ENCODE measurements around the gene NDUFAB1. TPM values are rescaled to one million over a fixed set of nuclear protein-coding genes. Genes with fewer than 3 reads are reported as not detected.
"Not testable (repeated sequence)": the region's sequence is repeated elsewhere in the genome, so short reads cannot be mapped to it uniquely, and the experiment has no call there.

Gene NDUFAB1
- total RNA-seq, 1 donor from 2014 or later: 66.7 TPM

DNA sequence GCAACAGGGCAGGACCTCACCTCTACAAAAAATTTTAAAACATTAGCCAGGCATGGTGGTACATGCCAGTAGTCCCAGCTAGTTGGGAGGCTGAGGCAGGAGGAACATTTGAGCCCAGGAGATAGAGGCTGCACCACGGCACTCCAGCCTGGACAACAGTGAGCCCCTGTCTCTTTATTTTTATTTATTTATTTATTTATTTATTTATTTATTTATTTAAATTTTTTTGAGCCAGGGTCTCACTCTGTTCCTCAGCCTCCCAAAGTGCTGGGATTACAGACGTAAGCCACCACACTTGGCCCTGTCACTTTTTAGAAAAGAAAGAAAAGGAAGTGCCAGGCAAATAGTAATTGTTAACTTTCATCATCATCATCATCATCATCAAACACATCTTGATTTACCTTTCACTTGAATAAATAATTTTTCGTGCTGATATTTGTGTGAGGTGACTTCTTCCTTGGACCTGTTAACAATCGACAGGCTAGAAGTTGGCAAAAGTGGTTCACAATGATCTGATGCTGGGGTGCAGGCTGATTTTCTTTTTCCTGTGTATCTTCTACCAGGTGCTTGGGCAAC lies 38.4 kb upstream of the NDUFAB1 start:
- Mint-ChIP-seq H3K36me3 (peaks cover 26% of the 10 kb centered on the region), H3K4me1 (peaks cover 4% of the 10 kb centered on the region), H3K27ac (no peak overlapping the region), H3K27me3 (ENCODE audit: low read depth) (no peaks in the 10 kb centered on the region), H3K9me3 (no peaks in the 10 kb centered on the region), H3K4me3 (no peak overlapping the region)
- DNase-seq (ENCODE audit: low spot score in 2 of 2, unreplicated experiment in 2 of 2): no peak
- TF ChIP-seq, protein P1, sequence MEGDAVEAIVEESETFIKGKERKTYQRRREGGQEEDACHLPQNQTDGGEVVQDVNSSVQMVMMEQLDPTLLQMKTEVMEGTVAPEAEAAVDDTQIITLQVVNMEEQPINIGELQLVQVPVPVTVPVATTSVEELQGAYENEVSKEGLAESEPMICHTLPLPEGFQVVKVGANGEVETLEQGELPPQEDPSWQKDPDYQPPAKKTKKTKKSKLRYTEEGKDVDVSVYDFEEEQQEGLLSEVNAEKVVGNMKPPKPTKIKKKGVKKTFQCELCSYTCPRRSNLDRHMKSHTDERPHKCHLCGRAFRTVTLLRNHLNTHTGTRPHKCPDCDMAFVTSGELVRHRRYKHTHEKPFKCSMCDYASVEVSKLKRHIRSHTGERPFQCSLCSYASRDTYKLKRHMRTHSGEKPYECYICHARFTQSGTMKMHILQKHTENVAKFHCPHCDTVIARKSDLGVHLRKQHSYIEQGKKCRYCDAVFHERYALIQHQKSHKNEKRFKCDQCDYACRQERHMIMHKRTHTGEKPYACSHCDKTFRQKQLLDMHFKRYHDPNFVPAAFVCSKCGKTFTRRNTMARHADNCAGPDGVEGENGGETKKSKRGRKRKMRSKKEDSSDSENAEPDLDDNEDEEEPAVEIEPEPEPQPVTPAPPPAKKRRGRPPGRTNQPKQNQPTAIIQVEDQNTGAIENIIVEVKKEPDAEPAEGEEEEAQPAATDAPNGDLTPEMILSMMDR (IDR thresholded peaks at IDR 0.05; ENCODE audit: unreplicated experiment): no peak

DNA sequence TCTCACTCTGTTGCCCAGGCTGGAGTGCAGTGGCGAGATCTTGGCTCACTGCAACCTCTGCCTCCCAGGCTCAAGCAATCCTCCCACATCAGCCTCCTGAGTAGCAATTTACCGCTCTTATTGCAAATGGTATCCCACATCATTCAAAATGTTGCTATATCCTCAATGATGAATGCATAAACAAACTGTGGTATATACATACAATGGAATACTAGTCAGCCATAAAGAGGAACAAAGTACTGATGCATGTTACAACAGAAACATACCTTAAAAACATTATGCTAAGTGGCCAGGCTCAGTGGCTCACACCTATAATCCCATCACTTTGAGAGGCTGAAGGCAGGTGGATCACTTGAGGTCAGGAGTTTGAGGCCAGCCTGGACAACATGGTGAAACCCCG lies 35.8 kb upstream of the NDUFAB1 start:
- H3K4me3 Mint-ChIP-seq; DNase-seq (ENCODE audit: low spot score in 2 of 2, unreplicated experiment in 2 of 2); H3K4me1 Mint-ChIP-seq; H3K27me3 Mint-ChIP-seq (ENCODE audit: low read depth); H3K9me3 Mint-ChIP-seq; H3K27ac Mint-ChIP-seq: not testable (repeated sequence)
- peaks cover 32% of the 10 kb centered on the region for H3K36me3 Mint-ChIP-seq

DNA sequence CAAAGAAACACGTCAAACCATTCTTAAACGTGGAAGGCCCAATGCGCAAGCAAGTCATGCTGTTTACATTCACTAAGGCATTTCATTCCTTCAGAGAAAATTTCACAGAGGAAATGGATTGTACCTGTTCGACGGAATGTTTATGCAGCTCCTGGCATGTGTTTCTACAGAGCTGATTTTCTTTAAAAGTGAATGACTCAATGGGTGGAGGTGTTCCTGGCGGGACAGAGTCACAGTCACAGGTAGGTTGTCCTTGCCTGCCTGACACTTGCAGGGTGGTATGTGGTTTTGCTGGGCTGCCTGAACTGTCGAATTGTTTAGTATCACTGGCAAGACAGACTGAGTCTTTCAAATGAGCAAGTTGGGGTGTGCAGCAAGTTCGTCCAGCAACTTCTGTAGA lies 33.4 kb upstream of the NDUFAB1 start:
- no peaks in the 10 kb centered on the region for H3K27me3 Mint-ChIP-seq (ENCODE audit: low read depth)
- TF ChIP-seq, protein P1 (IDR thresholded peaks at IDR 0.05; ENCODE audit: unreplicated experiment): no peak
- no peak overlapping the region for H3K27ac Mint-ChIP-seq
- H3K36me3 Mint-ChIP-seq: peaks cover 29% of the 10 kb centered on the region
- H3K9me3 Mint-ChIP-seq: no peaks in the 10 kb centered on the region
- H3K4me3 Mint-ChIP-seq: no peak overlapping the region
- H3K4me1 Mint-ChIP-seq: peaks cover 4% of the 10 kb centered on the region
- DNase-seq (ENCODE audit: low spot score in 2 of 2, unreplicated experiment in 2 of 2): no peak

DNA sequence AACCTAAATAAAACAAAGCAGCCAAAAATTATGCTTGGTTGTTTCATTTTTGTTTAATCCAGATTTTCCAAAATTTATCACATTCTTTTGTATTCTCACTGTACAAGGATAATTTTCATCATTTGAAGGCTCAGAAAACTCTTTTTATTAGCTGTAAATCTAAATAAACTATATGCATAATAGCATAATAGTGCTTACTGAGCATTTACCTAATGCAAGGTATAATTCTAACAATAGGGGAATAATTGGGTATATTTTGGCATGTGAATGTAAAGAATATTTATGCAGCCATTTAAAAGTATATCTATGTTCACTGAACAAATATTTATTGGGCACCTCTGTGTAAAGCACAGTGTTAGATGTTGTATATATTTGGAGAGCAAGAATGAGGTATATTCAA lies 28.0 kb upstream of the NDUFAB1 start:
- no peaks in the 10 kb centered on the region for H3K4me1 Mint-ChIP-seq
- H3K9me3 Mint-ChIP-seq: no peaks in the 10 kb centered on the region
- no peak overlapping the region for H3K4me3 Mint-ChIP-seq
- peaks cover 35% of the 10 kb centered on the region for H3K36me3 Mint-ChIP-seq
- TF ChIP-seq, protein P1 (IDR thresholded peaks at IDR 0.05; ENCODE audit: unreplicated experiment): no peak
- no peaks in the 10 kb centered on the region for H3K27me3 Mint-ChIP-seq (ENCODE audit: low read depth)
- DNase-seq (ENCODE audit: low spot score in 2 of 2, unreplicated experiment in 2 of 2): no peak
- H3K27ac Mint-ChIP-seq: no peak overlapping the region

DNA sequence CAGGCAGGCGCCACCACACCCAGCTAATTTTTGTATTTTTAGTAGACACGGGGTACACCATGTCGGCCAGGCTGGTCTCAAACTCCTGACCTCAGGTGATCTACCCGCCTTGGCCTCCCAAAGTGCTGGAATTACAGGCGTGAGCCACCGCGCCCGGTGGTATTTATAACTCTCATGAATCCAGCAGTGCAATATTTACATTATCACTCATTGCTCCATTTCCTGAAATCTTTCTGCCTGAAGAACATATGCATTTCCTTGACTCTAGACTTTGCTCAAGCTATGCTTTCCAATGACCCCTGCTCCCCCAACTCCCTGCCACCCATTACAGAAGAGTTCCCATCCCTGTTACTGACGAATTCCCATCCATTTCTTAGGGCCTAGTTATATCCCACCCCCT lies 19.7 kb upstream of the NDUFAB1 start:
- no peaks in the 10 kb centered on the region for H3K27me3 Mint-ChIP-seq (ENCODE audit: low read depth)
- no peaks in the 10 kb centered on the region for H3K4me1 Mint-ChIP-seq
- H3K27ac Mint-ChIP-seq: no peak overlapping the region
- DNase-seq (ENCODE audit: low spot score in 2 of 2, unreplicated experiment in 2 of 2): no peak
- H3K9me3 Mint-ChIP-seq: no peaks in the 10 kb centered on the region
- no peak overlapping the region for H3K4me3 Mint-ChIP-seq
- H3K36me3 Mint-ChIP-seq: peaks cover 34% of the 10 kb centered on the region
- TF ChIP-seq, protein P1 (IDR thresholded peaks at IDR 0.05; ENCODE audit: unreplicated experiment): no peak

DNA sequence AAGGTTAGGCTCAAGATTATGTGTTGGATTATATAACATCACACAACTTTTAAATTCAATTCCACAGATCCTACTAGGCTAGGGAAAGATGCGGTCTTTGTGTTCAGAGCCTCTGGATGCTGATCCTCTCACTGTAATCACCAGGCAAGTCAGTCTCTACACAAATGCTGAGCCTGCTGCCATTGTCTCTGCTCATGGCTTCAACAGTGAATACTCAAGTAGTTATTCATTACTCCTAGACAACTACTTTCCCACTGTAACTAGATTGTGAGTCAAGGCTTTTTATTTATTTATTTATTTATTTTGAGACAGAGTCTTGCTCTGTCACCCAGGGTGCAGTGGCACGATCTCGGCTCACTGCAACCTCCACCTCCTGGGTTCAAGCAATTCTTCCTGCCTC lies 15.8 kb upstream of the NDUFAB1 start:
- no peak for DNase-seq (ENCODE audit: low spot score in 2 of 2, unreplicated experiment in 2 of 2)
- Mint-ChIP-seq H3K27me3 (ENCODE audit: low read depth) (no peaks in the 10 kb centered on the region), H3K36me3 (peaks cover 17% of the 10 kb centered on the region), H3K4me3 (no peak overlapping the region), H3K9me3 (no peaks in the 10 kb centered on the region), H3K4me1 (no peaks in the 10 kb centered on the region), H3K27ac (no peak overlapping the region)
- TF ChIP-seq, protein P1 (IDR thresholded peaks at IDR 0.05; ENCODE audit: unreplicated experiment): no peak

DNA sequence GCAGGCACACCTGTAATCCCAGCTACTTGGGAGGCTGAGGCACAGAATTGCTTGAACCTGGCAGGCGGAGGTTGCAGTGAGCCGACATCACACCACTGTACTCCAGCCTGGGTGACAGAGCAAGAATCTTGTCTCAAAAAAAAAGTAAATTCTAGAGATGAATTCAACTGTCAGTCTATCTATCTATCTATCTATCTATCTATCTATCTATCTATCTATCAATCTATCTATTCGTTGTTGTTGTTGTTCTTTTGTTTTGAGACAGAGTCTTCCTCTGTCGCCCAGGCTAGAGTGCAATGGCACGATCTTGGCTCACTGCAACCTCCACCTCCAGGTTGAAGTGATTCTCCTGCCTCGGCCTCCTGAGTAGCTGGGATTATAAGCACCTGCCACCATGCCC lies 14.8 kb upstream of the NDUFAB1 start:
- DNase-seq (ENCODE audit: low spot score in 2 of 2, unreplicated experiment in 2 of 2); H3K27me3 Mint-ChIP-seq (ENCODE audit: low read depth); H3K4me3 Mint-ChIP-seq; H3K9me3 Mint-ChIP-seq; H3K4me1 Mint-ChIP-seq; H3K27ac Mint-ChIP-seq: not testable (repeated sequence)
- H3K36me3 Mint-ChIP-seq: peaks cover 12% of the 10 kb centered on the region

Measured in mesothelial cell of epicardium (in vitro differentiated cells).